ENCODE results near the gene SLC28A1.

SLC28A1 gene

DNA sequence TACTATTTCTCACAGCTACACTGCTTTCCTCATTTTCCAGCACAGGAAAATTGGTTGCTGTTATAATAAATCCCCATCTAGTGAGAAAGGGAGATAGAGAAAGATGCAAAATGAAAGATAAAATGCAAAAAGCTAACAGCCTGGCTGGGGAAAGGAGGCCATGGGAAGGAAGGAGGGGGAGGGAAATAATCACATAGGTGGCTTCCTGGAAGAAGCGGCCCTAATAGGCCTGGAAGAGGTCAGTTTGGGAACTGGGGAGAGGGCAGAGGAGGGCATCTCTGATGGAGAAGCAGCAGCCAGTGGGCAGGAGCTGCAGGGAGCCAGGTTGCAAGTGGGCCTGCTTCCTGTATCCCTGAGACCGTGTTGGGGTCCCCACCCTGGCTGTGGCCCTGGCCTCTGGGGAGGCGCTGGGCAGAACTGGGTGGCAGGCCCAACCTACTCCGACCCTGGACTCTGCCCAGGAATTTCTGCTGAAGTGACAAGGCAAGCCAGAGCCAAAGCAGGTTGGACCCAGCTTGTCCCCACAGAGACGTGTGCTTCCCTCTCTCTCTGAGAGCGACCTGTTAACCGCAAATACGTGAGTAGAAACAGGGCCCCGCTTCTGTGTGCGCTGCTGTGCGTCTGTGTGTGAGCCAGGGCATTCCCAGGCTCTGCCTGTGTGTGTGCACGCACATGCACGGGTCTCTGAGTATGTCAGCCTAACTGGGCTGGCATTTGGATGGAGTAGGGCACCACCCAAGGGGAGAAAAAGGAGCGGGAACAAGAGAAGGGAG lies 1.9 kb downstream of the SLC28A1 start:
- DNase-seq (ENCODE audit: low spot score), result no peak

DNA sequence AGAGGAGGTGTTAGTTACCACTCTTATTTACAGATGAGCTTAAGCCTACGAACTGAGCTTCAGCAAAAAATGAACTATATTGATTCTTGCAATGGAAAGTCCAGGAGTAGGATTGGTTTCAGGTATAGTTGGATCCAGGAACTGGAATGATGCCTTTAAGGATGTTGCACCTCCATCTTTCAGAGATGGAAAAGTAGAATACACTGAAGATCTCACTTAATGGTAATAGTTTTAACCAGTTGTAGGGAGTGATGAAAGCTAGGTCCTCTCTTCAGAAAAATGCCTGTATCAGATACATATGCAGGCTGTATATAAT lies 2.5 kb downstream of the SLC28A1 start:
- no peak for DNase-seq (ENCODE audit: low spot score)

DNA sequence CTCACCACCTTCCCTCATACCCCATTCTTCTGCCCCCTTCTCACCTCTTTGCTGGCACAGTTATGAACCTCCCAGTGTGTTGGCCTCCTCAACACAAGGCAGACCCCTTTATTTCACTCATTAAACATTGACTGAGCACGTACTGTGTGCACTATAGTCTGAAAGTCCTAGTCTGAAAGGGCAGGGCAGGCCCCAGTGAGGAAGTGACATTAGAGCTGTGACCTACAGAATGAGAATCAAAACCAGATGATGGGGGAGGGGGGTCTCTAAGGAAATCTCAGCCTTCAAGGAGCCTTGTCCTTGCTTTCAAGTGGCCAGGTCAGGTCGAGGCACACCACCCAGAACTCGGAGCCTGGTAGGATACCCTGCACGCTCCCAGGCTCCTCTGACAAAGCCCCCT lies 3.5 kb downstream of the SLC28A1 start:
- no peak for DNase-seq (ENCODE audit: low spot score)

DNA sequence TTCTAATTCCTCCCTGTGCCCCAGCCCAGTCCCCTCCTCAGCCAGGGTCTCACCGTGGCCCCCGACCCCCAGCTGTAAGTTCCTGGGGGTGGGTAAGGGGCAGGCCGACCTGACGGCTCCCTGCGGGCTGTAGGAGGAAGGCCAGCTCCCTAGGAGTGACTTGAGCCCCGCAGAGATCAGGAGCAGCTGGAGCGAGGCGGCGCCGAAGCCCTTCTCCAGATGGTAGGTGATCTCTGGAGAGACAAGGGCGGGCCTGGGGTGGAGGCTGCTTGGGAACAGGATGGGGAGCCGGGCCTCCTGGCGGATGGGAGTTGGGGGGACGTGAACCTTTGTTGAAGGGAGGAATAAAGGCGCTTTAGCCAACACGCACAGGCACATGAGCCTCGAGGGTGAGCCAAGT lies 4.2 kb downstream of the SLC28A1 start:
- DNase-seq (ENCODE audit: low spot score), result no peak

DNA sequence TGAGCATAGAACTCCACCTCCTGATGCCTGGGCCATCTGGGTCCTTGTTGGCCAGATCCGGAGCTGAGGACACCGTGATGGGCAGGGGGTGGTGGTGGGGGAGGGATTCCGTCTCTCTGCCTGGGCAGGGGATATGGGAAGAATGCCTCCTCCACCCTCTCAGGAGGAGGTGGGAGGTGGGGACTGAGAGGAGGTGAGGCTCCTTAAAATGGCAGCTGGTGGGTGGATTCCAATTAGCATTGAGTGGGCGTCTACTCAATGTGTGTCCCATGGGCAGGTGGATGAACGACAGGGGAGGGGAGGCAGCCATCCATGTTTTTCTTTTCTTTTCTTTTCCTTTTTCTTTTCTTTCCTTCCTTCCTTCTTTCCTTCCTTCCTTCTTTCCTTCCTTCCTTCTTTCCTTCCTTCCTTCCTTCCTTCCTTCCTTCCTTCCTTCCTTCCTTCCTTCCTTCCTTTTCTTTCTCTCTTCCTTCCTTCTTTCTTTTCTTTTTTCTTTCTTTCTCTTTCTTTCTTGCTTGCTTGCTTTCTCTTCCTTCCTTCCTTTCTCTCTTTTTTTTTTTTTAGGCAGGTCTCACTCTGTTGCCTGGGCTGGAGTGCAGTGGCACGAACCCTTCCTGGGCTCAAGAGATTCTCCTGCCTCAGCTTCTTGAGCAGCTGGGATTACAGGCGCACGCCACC lies 5.0 kb downstream of the SLC28A1 start:
- DNase-seq (ENCODE audit: low spot score), result no peak

DNA sequence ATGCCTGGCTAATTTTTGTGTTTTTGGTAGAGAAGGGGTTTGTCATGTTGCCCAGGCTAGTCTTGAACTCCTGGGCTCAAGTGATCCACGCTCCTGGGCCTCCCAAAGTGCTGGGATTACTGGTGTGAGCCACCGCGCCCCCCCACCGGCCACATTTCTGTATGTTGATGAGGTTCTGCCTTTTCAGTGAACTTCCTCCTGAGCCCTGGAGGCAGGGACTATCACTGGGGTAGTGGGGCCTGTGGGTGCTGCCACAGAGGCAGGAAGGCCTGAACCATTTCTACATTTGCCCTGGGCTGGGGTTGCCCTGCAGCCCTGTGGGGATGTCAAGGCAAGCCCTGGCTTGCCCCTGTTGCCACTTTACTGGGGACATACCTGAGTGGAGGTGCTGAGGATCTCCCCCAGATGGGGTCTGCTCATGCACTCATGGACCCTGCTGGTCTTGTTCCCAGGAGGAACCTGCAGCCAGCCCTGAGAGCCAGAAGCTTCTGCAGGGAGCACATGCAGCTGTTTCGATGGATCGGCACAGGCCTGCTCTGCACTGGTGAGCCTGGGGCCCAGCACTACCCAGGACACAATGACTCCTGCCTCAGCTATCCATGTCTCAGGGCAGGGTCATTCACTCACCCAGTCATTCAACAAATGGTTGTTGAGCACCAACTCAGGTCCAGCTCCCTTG lies 5.7 kb downstream of the SLC28A1 start:
- DNase-seq (ENCODE audit: low spot score), result no peak

DNA sequence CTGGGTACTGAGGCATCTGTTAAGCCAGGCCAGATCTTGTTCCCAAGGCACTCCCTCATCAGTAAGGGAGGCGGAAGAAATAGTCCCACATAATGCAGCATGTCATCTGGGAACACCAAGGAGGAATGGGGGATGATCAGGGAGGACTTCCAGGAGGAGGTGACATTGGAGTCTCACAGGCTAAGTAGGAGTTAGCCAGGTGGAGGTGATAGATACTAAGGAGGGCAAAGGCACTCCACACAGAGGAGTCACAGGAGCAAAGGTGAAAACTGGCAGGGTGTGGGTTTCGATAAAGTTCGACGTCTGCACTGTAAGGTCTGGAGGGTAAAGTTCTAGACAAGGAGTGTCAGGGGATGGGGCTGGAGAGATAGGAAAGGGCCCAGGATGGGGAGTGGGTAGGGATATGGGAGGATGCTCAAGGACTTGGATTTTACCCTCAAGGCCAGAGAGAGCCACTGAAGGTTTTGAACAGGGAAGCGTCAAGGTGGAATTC lies 6.3 kb downstream of the SLC28A1 start:
- DNase-seq (ENCODE audit: low spot score), result no peak

DNA sequence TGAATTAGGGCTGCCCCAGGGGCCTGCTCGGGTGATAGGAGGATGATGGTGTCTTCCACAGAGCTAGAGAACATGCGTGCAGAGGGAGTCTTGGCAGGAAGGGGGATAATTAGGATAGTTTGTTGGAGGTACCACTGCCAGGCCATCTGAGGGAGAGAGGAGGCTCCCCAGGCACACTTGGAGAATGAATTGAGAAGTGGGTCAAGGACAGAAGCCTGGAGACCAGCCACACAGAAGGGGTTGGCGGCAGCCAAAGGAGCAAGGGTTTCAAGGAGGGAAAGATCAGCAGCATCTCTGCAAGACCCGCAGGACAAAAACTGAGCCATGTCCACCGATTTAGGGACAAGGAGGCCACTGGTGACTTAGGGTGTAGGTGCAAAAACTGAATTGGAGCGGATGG lies 6.9 kb downstream of the SLC28A1 start:
- no peak for DNase-seq (ENCODE audit: low spot score)

DNA sequence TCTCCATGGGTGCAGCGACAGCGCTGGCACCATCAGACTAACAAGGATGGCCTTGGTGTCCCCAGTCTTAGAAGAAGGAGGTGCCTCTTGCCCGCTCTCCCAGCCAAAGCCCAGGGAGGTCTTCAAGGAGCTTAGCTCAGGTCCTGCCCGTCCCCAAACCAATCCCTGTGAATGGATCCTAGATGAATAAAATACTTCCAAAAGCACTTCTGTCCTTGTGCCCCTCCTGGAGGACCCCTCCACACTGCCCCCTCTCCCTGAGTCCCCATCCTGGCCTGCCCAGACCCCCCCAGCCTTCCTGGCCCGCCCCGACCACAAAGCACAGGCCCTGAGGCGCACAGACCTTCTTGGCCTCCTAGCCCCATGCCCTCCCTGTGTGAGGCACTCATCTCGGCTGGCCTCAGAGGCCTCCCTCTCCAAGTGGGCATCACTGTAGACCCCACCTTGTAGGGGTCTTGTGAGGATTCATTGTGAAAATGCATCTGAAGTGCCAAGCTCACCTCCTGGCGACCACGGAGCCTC lies 8.4 kb downstream of the SLC28A1 start:
- DNase-seq (ENCODE audit: low spot score), result no peak

DNA sequence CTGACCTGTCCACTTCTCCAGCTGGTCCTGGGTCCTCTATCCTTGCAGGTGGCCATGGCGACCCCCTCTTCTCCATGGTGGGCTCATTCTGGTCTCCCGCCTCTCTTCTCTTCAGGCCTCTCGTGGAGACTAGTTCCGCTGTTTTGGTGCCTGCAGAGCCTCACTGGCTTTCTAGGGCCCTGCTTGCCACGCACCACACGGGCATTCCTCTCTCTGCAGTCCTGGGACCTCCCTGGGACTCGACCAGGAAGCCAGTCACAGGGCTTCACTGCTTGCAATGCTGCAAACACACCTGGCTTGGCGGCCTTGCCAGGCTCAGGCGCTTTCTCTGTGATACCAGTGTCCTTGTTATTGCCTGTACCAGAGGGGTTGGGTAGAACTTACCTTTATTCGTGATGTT lies 9.1 kb downstream of the SLC28A1 start:
- no peak for DNase-seq (ENCODE audit: low spot score)

DNA sequence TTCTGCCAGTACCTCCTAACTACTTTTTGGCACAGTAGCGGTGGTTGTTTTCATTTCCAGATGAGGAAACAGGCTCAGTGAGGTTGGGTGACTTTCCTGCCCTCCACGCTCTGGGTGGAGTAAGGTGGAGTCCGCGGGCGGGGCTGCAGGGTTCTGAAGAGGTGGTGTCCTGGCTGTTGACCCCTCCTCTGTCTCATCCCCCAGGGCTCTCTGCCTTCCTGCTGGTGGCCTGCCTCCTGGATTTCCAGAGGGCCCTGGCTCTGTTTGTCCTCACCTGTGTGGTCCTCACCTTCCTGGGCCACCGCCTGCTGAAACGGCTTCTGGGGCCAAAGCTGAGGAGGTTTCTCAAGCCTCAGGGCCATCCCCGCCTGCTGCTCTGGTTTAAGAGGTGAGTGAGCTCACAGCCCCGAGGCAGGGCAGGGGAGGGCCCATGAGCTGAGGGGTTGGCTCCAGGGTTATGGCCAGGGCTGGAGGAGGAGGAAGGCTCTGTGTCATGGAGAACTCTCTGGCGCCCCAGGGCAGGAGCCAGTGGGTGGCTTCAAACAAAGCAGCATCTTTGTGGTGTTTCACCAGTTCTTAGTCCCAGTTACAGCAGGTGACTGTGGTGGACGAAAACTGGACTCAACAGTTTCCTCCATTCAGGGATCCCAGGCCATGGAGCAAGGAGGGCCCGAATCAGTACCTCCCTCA lies 10.4 kb downstream of the SLC28A1 start:
- no peak for DNase-seq (ENCODE audit: low spot score)

DNA sequence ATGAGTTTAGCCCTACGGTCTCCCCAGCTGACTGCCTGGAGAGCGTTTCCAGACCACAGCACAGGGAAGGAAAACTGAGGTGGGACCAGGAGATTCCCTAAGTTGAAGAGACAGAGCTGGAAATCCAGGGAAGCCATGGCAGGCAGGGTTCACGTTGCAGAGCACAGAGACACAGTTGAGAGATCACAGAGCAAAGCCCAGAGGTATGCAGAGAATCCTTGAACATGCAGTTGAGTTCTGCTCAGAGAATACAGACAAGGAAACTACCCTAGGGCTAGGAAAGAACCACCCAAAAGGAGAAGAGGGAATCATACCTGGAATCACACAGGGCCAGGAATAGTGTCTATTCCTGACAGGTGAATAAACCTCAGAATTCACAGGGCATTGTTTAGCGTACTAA lies 14.3 kb downstream of the SLC28A1 start:
- DNase-seq (ENCODE audit: low spot score), result no peak

DNA sequence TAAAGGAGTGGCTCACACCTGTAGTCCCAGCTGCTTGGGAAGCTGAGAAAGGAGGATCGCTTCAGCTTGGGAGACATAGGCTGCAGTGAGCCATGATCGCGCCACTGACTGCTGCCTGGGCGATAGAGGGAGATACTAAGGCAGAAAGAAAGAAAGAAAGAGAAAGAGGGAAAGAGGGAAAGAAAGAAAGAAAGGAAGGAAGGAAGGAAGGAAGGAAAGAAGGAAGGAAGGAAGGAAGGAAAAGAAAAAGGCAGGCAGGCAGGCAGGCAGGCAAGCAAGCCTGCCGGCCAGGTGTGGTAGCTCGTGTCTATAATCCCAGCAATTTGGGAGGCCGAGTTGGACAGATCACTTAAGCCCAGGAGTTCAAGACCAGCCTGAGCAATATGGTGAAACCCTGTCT lies 15.3 kb downstream of the SLC28A1 start:
- DNase-seq (ENCODE audit: low spot score), result no peak

DNA sequence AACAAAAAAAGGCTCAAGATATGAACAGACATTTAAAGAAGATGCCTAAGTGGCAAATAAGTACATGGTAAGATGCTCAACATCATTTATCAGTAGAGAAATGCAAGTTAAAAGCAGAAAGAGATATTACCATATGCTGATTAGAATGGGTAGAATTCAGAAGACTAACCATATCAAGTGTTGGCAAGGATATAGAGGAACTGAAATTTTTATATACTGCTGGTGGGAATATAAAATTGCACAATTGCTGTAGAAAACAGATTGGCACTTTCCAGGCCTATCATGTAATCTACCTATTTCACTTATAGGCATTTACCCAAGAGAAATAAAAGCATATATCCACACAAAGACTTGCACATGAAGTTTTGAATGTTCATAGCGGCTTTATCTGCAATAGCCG lies 17.1 kb downstream of the SLC28A1 start:
- DNase-seq (ENCODE audit: low spot score), result no peak

DNA sequence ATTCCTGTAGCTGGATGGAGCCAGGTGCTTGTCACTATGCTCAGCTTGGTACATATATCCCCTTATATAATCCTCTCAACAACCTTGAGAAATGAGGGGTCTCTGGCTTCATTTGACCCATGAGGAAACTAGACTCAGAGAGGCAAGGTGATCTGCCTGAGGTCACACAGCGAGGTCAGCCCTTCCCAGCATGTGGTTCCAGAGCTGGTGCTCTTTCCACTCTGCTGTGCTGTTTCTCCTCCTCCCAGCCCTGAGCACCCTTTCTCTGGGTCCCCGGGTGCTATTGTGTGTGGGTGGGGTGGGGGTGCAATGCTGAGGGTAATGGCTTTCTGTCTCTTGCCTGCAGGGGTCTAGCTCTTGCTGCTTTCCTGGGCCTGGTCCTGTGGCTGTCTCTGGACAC lies 19.3 kb downstream of the SLC28A1 start:
- no peak for DNase-seq (ENCODE audit: low spot score)

DNA sequence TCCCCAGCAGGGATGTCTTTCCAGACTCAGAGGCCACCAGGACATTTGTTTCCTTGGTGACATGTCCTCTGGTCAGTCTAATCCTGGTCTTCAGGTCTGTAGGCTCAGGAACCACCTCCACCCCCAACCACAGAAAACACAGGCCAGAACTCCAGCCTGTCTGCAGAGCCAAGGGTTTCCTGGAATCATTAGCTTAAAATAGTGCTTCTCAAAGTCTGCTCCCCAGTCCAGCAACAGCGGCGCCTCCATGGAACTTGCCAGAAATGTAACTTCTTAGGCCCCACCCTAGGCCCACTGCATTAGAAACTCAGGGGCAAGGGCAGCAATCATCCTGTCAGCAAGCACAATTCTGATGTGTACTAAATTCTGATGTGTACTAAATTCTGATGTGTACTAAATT lies 20.0 kb downstream of the SLC28A1 start:
- DNase-seq (ENCODE audit: low spot score), result no peak

DNA sequence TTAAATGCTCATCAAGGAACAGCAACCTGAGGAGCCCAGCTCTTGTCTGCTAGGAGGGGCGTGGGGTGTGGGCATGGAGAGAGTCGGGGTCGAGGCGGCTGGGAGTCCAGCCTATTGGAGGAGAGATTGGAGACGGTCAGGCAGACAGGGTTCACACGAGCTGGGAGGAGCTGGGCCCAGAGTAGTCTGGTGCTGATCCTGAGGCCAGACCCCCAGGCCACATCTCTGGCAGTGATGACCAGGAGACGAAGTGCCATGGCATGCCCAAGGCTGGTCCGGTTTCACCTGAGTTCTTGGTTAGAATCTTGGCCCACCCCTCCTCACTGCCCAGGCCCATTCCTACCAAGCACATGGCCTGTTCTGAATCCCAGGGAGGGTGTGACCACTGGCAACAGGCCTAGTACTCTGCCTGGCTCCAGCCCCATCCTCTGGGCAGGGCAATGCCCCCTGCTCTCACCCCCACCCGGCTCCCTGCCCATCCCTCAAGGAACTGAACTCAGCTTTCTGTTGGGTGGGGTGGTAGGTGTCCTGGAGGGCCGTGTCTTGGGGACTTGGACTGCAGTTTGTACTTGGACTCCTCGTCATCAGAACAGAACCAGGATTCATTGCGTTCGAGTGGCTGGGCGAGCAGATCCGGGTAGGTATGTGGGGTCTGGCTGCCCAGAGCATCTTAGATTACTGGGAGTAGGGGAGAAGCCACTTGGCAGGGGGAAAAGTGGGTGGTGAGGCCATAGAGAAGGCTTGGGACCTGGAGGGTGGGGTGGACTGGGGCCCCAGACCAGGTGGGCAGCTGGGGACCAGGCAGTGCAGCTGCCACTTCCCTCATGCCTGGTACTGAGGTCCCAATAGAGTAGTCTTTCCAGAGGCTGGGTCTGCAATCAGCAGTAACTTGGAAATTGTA lies 20.8 kb downstream of the SLC28A1 start:
- DNase-seq (ENCODE audit: low spot score), result no peak

DNA sequence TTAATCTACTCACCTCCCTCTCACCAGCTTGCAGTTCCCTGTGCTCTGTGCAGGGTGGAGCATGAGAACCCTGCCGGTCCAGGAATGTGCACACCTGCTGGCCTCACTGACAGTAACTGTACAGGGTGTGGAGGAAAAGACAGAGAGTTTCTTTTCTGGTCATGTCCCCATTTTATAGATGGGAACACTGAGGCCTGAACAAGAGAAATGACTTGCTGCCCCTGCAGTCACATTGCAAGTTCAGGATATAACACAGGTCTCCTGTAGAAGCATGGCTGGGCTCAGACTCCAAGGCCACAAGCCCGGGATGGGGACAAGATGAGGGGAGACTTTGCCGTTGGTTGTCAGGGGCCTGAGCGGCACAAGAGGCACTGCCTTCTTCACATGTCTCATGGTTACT lies 23.3 kb downstream of the SLC28A1 start:
- no peak for DNase-seq (ENCODE audit: low spot score)

DNA sequence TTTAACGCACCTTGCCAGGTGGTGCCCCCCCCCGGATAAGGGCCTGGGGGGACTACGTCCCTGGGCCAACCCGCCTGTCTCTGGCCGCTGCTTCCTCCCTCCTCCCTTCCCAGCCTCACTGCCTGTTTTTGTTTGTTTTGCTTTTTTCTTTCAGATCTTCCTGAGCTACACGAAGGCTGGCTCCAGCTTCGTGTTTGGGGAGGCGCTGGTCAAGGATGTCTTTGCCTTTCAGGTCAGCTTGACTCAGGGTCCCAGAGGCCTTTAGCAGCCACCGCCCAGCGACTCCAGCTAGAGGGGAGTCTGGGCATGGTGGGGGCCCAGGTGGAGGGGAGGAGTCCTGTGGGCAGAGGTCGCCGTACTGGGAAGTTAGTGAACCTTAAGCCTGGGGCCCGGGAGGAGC lies 24.1 kb downstream of the SLC28A1 start:
- DNase-seq (ENCODE audit: low spot score), result no peak

DNA sequence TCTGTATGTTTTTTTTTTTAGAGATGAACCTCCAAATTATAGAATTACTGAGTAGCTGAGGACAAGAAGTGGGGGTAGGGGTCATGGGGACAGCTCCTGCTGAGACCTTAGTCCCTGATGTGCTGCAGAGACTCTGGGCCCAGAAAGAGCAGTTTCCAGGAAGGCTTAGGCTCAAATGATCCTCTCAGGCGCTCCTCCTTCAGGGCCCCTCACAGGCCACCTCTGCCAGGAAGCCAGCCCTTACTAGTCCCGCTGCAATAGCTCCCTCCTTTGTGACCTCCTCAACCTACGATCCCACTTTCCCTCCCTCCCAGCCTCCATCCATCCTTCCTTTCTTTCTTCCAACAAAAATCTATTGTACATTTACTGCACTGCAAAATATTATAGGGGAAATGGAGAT lies 24.6 kb downstream of the SLC28A1 start:
- DNase-seq (ENCODE audit: low spot score), result no peak

DNA sequence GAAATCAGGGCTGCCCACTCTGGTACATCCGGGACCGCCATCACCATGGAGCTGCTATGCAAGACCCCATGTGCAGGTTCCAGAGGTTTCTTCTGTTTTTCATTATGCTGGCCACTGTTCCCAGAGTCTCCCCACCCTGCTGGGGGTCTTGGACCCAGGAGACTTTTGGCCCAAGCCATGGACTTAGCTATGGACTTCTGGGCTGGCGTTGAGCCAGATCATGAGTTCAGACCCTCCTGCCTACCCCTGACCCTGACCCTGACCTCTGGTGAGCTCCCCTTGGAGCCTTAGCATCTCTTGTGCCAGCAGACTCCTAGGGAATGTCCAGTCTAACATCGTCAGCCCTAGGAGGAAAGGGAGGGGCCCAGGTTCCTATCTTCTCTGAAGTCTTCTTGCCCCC lies 25.3 kb downstream of the SLC28A1 start:
- DNase-seq (ENCODE audit: low spot score), result no peak

Data from CD4-positive, alpha-beta T cell treated with Interleukin-6 at 100 ng/mL for 8 hours (primary cell).